ENCODE data around the gene ZNF292. TPM values are rescaled to one million over a fixed set of nuclear protein-coding genes. Genes with fewer than 3 reads are reported as not detected.

The ZNF292 gene
- total RNA-seq, 1 donor = 39.4 TPM

DNA sequence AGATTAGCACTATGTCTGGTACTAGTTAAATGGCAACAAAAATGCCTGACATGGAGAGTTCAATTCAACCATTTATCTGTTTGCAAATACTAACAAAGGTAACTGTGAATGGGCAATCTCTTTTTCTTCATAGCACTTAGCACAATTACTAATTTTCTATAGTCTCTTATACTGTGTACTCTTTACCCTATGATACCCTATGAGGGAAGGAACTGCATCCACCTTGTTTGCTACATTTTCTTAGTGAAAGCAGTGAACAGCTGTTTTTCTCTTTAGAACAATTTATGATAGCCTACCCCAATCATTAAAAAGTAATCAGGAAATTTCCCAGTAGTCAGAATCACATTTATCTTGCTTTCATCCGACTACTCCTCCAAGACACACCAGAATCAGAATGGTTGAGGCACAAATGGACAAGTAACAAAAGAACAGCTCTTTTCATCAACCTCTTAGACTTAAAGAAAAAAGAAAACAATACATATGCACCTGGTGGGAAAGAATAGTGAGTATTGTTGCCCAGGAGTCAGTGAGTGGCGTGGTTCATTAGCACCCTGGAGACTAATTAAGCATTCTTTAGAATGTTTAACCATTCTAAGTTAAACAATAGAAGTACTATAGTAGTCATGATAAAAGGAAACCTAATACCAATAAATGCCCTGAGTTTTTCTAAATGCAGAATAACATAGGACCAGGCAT, 16.7 kb downstream of the ZNF292 start:
- Histone ChIP-seq H3K9me3 (ENCODE audit: low read depth, low read length) (no peaks in the 10 kb centered on the region), H2AFZ (ENCODE audit: low read length) (no peak overlapping the region), H3K4me3 (ENCODE audit: insufficient read depth, low read length) (no peak overlapping the region), H3K27ac (ENCODE audit: low read depth, low read length) (no peak overlapping the region), H3K36me3 (ENCODE audit: insufficient read depth, low read length) (no peaks in the 10 kb centered on the region), H3K4me1 (ENCODE audit: insufficient read depth, low read length) (no peaks in the 10 kb centered on the region), H3K27me3 (ENCODE audit: insufficient read depth, low read length) (no peaks in the 10 kb centered on the region), H3K79me2 (ENCODE audit: insufficient read depth, low read length) (peaks cover 96% of the 10 kb centered on the region), H4K20me1 (ENCODE audit: insufficient read depth, low read length) (peaks cover 80% of the 10 kb centered on the region), H3K4me2 (ENCODE audit: insufficient read depth, low read length) (no peak overlapping the region)
- no peak for DNase-seq (ENCODE audit: insufficient read length, low spot score, missing footprints)
- TF ChIP-seq, protein P1, sequence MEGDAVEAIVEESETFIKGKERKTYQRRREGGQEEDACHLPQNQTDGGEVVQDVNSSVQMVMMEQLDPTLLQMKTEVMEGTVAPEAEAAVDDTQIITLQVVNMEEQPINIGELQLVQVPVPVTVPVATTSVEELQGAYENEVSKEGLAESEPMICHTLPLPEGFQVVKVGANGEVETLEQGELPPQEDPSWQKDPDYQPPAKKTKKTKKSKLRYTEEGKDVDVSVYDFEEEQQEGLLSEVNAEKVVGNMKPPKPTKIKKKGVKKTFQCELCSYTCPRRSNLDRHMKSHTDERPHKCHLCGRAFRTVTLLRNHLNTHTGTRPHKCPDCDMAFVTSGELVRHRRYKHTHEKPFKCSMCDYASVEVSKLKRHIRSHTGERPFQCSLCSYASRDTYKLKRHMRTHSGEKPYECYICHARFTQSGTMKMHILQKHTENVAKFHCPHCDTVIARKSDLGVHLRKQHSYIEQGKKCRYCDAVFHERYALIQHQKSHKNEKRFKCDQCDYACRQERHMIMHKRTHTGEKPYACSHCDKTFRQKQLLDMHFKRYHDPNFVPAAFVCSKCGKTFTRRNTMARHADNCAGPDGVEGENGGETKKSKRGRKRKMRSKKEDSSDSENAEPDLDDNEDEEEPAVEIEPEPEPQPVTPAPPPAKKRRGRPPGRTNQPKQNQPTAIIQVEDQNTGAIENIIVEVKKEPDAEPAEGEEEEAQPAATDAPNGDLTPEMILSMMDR (IDR thresholded peaks at IDR 0.05; ENCODE audit: extremely low read depth, low read depth, low read length) = no peak

DNA sequence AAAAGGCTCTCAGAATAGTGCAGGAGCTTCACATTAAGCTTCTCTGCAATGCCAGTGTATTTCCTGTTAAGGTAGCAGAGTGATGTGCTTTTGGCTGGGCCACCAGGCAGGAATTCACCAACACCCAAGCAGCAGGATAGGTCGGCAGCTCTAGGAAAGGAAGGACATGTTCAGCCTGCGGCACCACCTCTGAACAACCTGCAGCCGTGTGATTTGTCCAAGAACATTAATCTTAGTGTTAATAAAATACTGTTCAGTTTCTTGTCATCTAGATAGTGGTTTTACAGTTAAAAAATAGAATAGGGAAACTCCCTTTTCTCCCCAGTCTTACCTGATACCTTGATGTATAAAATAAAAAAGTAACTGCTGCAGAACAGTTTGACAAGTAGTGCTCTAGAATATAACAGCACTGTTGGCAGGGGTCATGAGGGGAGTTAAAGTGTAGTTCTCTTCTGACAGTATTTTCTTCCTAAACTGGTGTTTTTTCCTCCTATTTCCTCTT, 18.8 kb downstream of the ZNF292 start:
- Histone ChIP-seq H3K79me2 (ENCODE audit: insufficient read depth, low read length) (peaks cover 95% of the 10 kb centered on the region), H3K4me1 (ENCODE audit: insufficient read depth, low read length) (no peaks in the 10 kb centered on the region), H2AFZ (ENCODE audit: low read length) (no peak overlapping the region), H3K4me3 (ENCODE audit: insufficient read depth, low read length) (no peak overlapping the region), H4K20me1 (ENCODE audit: insufficient read depth, low read length) (peaks cover 78% of the 10 kb centered on the region), H3K36me3 (ENCODE audit: insufficient read depth, low read length) (no peaks in the 10 kb centered on the region), H3K4me2 (ENCODE audit: insufficient read depth, low read length) (no peak overlapping the region), H3K27ac (ENCODE audit: low read depth, low read length) (no peak overlapping the region), H3K27me3 (ENCODE audit: insufficient read depth, low read length) (no peaks in the 10 kb centered on the region), H3K9me3 (ENCODE audit: low read depth, low read length) (no peaks in the 10 kb centered on the region)
- no peak for DNase-seq (ENCODE audit: insufficient read length, low spot score, missing footprints)
- TF ChIP-seq, protein P1 (IDR thresholded peaks at IDR 0.05; ENCODE audit: extremely low read depth, low read depth, low read length) = no peak

DNA sequence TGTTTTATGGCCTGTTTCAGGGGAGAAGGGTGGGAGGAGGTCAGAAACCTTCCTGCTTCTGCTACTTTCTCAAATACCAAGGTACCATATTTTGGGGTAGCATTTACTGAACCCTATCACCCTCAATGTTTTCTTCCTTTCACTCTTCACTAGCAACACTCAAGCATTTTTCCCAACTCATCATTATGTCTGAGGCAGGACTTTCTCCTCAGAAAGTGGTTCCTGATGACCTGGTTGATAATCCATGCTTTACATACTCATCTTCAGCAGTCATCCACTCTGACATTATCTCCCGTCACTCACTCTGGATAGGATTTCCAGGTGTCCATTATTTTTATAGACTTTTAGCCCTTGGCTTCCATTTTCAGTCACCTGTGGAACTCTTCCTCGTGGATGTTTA, 21.1 kb downstream of the ZNF292 start:
- H3K27me3 ChIP-seq (ENCODE audit: insufficient read depth, low read length) = no peaks in the 10 kb centered on the region
- H3K79me2 ChIP-seq (ENCODE audit: insufficient read depth, low read length) = peaks cover 94% of the 10 kb centered on the region
- H4K20me1 ChIP-seq (ENCODE audit: insufficient read depth, low read length) = peaks cover 77% of the 10 kb centered on the region
- H2AFZ ChIP-seq (ENCODE audit: low read length) = no peak overlapping the region
- no peaks in the 10 kb centered on the region for H3K9me3 ChIP-seq (ENCODE audit: low read depth, low read length)
- no peak overlapping the region for H3K27ac ChIP-seq (ENCODE audit: low read depth, low read length)
- no peaks in the 10 kb centered on the region for H3K4me1 ChIP-seq (ENCODE audit: insufficient read depth, low read length)
- DNase-seq (ENCODE audit: insufficient read length, low spot score, missing footprints) = no peak
- no peaks in the 10 kb centered on the region for H3K36me3 ChIP-seq (ENCODE audit: insufficient read depth, low read length)
- no peak overlapping the region for H3K4me2 ChIP-seq (ENCODE audit: insufficient read depth, low read length)
- H3K4me3 ChIP-seq (ENCODE audit: insufficient read depth, low read length) = no peak overlapping the region
- TF ChIP-seq, protein P1 (IDR thresholded peaks at IDR 0.05; ENCODE audit: extremely low read depth, low read depth, low read length) = no peak

DNA sequence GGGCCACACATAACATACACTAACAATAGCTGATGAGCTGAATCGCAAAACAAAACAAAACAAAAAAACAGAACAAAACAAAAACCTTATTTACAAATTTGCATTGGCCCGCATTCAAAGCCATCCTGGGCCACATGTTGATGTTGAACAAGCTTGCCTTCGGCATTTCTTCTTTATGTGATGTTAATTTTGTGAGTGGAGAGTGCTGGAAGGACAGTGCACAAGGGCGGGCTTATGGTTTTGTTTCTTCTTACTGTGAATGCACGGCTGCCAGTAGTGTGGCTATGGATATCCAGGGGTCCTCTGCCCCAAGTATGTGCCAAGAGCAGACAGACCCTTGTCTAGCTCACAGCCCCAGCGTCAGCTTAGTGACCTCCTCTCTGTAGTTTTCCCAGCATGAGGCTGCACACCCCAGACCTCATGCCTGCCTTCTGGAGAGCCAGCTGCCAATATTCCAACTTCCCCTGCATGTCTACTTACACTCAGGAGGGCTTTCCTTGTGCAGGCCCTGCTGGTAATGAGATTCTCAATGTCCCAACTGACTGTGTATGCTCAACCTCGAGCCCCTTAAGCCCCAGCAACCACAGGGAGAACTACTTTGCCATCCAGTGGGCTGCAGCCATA, 24.9 kb downstream of the ZNF292 start:
- Histone ChIP-seq H4K20me1 (ENCODE audit: insufficient read depth, low read length) (peaks cover 60% of the 10 kb centered on the region), H3K4me1 (ENCODE audit: insufficient read depth, low read length) (peaks cover 15% of the 10 kb centered on the region), H3K27ac (ENCODE audit: low read depth, low read length) (no peak overlapping the region), H3K79me2 (ENCODE audit: insufficient read depth, low read length) (peaks cover 83% of the 10 kb centered on the region), H3K9me3 (ENCODE audit: low read depth, low read length) (no peaks in the 10 kb centered on the region), H3K4me2 (ENCODE audit: insufficient read depth, low read length) (no peak overlapping the region), H3K4me3 (ENCODE audit: insufficient read depth, low read length) (no peak overlapping the region), H3K27me3 (ENCODE audit: insufficient read depth, low read length) (no peaks in the 10 kb centered on the region), H2AFZ (ENCODE audit: low read length) (no peak overlapping the region), H3K36me3 (ENCODE audit: insufficient read depth, low read length) (no peaks in the 10 kb centered on the region)
- TF ChIP-seq, protein P1 (IDR thresholded peaks at IDR 0.05; ENCODE audit: extremely low read depth, low read depth, low read length) = no peak
- DNase-seq (ENCODE audit: insufficient read length, low spot score, missing footprints) = no peak
